Colon (tissue), 2 donors: ENCODE data around the gene PRPH2.
A peak's percentile ranks its signal among the peaks of the same experiment; 100 is the strongest.
"Not testable (repeated sequence)": the region's sequence is repeated elsewhere in the genome, so short reads cannot be mapped to it uniquely, and the experiment has no call there.

Experiments
- FAIRE-seq: peaks from 2 replicates; lab custom pipeline; 2012; peaks lifted over from hg19 to GRCh38; lab: Jason Lieb, UNC
- donor health status: control.
- donor health status: control.

PRPH2 gene

GRCh38 chr6:42742116-42742894, 19.9 kb upstream of the PRPH2 start:
- FAIRE-seq = no peak

GRCh38 chr6:42740725-42741124, 18.3 kb upstream of the PRPH2 start:
- no peak for FAIRE-seq

GRCh38 chr6:42735976-42736375, 13.6 kb upstream of the PRPH2 start:
- no peak for FAIRE-seq

DNA sequence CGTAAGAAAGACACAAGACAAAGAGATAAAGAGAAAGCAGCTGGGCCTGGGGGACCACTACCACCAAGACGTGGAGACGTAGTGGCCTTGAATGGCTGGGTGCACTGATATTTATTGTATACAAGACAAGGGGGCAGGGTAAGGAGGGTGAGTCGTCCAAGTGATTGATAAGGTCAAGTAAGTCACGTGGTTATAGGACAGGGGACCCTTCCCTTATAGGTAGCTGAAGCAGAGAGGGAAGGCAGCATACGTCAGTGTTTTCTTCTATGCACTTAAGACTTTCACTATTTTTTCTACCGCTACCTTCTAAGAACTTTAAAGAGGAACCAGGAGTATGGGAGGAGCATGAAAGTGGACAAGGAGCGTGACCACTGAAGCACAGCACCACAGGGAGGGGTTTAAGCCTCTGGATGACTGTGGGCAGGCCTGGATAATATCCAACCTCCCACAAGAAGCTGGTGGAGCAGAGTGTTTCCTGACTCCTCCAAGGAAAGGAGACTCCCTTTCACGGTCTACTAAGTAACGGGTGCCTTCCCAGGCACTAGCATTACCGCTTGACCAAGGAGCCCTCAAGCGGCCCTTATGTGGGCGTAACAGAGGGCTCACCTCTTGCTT, 11.6 kb upstream of the PRPH2 start:
- not testable (repeated sequence) for FAIRE-seq

GRCh38 chr6:42729731-42730130, 7.3 kb upstream of the PRPH2 start:
- no peak for FAIRE-seq

- FAIRE-seq = no peak
Measured at GRCh38 chr6:42727627-42728026, 5.2 kb upstream of the PRPH2 start.

DNA sequence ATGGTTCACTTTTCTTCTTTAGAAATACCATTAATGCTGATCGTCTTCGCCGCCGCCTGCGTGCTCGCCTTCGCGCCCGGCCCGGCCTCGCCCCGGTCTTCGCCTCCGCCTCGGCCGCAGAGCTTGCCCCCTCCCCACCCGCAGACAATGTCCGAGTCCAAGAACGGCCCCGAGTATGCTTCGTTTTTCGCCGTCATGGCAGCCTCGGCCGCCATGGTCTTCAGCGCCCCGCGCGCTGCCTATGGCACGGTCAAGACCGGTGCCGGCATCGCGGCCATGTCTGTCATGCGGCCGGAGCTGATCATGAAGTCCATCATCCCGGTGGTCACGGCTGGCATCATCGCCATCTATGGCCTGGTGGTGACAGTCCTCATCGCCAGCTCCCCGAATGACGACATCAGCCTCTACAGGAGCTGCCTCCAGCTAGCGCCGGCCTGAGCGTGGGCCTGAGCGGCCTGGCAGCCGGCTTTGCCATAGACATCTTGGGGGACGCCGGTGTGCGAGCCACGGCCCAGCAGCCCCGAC, 4.8 kb upstream of the PRPH2 start:
- no peak for FAIRE-seq

- FAIRE-seq = peak; percentile 74
Measured at GRCh38 chr6:42726485-42727086, 4.2 kb upstream of the PRPH2 start.

DNA sequence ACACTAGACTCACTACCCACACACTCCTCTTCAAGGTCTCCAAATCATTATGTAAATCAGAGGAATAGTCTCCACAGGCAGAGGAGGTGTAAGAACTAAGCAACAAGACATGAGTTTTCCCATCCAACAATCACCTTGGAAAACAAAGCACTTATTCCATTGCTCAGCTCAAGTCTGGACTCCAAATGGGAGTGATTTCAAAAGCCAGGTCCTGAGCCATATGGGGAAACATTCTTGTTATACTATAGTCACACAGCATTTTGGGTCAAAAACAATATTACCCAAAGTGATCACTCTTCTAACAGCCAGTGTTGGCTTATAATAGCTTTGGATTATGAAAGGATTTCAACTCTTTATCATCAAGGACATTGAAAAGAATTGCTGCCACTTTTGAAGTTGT, 3.6 kb upstream of the PRPH2 start:
- FAIRE-seq = no peak

- no peak for FAIRE-seq
Measured at GRCh38 chr6:42724825-42725224, 2.4 kb upstream of the PRPH2 start.

DNA sequence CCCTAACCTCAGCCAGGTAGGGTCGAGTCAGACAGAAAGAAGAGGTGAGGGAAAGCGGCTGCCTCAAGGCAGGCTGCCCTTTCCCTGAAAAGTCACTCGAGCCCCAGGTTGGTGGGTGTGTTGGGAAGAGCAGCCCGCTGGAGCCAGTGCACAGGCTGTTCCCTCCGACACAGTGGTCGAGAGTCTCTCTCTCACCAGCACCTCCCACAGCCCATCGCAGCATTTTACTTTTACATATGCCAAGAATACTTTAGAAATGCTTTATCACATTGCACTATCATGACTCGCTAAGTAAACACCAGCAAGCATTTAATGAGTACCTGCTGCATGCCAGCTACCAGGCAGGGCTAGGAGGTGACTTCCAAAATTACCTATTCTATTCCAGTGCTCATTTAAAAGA, 1.7 kb downstream of the PRPH2 start:
- no peak for FAIRE-seq

DNA sequence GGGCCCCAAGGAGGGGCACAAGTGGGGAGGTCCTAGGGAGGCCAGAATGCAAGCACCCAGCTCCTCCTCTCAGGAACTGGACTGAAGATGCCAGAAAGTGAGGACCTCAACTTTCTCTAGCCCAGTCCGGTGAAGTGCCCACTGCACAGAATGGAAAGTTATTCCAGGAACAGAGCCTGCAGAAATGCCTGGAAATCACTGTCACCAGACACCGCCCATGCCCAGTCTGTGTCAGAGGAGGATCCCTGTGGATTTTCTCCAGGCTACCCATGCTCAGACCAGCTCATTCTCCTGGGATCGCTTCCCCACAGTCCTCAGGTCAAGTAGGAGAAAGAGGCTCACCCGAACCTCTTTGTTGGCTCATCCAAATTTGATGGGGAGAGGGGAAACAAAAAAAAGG, 6.5 kb downstream of the PRPH2 start:
- FAIRE-seq = no peak

DNA sequence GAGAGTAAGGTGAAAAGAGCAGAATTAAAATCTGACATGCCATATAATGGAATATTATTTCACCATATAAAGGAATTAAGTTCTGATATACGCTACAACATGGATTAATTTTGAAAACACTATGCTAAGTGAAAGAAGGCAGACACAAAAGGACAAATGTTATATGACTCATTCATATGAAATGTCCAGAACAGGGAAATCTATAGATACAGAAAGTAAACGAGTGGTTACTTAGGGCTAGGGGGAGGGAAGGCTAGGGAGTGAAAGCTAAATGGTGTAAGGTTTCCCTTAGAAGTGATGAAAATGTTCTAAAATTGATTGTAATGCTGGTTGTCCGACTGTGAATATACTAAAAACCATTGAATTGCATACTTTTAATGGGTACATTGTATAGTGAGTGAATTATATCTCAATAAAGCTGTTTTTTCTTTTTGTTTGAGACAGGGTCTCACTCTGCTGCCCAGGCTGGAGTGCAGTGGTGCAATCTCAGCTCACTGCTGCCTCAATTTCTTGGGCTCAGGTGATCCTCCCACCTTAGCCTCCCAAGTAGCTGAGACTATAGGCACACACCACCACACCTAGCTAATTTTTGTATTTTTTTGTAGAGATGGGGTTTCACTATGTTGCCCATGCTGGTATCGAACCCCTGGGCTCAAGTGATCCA, 8.2 kb downstream of the PRPH2 start:
- no peak for FAIRE-seq

DNA sequence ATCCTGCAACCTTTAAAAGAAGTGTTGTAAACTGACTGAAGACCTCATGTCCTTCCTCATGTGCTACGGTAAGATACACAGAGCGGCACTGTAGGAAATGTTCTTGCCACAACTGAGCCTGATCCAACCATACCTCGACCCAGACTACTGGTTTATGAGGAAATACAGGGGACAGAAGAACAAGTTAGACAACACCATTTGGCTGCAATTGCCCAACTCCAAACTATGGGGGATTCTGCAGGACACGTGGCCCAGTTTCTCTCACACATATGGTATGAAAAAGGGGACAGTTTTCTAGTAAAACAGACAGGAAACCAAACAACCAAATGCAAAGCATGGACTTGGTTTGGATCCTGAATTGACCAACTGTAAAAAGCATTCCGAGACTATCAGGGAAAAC, 10.5 kb downstream of the PRPH2 start:
- FAIRE-seq = no peak

- FAIRE-seq = no peak
Measured at GRCh38 chr6:42710316-42710715, 12.1 kb downstream of the PRPH2 start.

GRCh38 chr6:42709871-42710270, 12.5 kb downstream of the PRPH2 start:
- FAIRE-seq = no peak

- FAIRE-seq = no peak
Measured at GRCh38 chr6:42708096-42708495, 14.3 kb downstream of the PRPH2 start.

DNA sequence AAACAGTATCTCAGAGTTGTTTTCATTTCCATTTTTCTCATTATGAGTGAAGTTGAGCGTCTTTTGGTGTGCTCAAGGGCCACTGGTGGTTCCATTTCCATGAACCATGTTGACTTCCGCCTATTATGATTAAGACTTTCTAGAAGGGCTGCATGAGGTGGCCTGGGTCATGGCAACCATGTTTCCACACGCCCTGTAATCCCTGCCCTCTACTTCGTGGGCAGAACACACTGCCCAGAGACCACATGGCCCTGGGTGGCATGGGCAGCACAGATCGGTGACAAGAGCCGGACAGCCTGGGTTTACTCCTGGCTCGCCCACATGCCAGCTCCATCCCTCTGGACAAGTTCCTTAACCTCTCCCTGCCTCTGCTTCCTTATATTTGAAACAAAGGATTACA, 14.8 kb downstream of the PRPH2 start:
- FAIRE-seq = no peak

- no peak for FAIRE-seq
Measured at GRCh38 chr6:42704937-42705374, 17.4 kb downstream of the PRPH2 start.

DNA sequence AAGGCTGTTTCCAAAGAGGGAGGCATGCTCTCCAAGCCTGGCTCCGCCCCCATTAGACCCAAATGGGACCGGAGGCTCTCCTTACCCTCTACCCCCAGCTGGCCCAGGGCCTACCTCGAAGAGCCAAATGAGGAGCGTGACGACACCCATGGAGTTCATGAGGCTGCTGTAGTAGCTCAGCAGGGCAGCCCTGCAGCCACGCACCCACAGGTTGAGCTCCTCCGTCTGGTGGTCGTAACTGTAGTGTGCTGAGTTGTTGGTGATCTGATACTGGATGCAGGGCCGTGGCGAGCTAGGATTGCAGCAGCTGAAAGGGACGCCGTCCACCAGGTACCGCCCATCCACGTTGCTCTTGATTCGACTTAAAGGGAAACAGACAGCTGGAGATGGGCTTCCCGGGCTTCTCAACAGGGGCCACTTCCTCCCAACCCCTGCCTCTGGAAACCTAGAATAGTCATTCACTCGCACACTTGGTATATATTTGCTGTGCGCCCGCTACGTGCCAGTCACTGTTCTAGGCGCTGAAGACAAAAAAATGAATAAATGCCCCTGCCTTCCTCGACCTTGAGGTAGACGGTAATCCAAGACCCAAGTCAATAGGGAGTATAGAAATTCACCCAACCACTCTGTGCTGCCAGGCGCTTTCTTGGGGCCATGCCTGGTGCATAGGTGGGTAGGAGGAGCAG, 18.0 kb downstream of the PRPH2 start:
- no peak for FAIRE-seq

- FAIRE-seq = not testable (repeated sequence)
Measured at GRCh38 chr6:42702786-42703185, 19.6 kb downstream of the PRPH2 start.

DNA sequence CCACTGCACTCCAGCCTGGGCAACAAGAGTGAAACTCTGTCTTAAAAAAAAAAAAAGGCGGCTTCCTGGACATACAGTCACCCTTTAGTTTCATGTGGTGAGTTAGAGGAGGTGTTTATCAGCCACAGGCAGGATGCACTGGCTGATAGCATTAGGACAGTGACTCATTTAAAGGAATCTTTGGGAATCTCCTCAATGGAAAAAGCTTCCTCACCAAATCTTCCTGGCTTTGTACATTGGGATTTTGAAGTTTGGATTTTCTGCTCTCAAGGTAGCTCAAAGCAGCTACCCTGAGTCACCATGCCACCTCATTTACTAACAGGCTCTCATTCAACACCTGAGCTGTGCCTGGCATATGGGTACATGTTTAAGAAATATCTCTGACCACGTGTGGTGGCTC, 20.2 kb downstream of the PRPH2 start:
- FAIRE-seq = no peak
